ENCODE data around the gene CATSPERD.

CATSPERD gene

DNA sequence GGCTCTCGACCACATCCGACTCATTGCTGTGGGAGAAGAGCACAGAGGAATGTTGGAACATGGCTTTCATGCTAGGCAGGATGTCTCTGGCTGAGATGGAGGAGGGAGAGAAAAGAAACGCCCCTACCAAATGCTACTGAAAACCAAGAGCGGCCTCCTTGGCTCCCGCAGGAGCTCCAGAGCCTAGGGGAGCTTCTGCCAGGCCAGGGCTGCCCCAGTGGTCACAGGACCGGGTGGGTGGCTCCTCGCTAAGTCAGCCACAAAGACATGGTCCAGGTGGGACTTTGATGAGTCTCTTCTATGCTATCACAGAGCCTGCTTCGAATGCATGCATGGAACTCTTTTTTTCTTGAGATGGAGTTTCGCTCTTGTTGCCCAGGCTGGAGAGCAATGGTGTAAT lies 7.2 kb upstream of the CATSPERD start:
- H3K4me3 ChIP-seq (ENCODE audit: low read depth, low read length): no peak overlapping the region
- TF ChIP-seq, protein P1, sequence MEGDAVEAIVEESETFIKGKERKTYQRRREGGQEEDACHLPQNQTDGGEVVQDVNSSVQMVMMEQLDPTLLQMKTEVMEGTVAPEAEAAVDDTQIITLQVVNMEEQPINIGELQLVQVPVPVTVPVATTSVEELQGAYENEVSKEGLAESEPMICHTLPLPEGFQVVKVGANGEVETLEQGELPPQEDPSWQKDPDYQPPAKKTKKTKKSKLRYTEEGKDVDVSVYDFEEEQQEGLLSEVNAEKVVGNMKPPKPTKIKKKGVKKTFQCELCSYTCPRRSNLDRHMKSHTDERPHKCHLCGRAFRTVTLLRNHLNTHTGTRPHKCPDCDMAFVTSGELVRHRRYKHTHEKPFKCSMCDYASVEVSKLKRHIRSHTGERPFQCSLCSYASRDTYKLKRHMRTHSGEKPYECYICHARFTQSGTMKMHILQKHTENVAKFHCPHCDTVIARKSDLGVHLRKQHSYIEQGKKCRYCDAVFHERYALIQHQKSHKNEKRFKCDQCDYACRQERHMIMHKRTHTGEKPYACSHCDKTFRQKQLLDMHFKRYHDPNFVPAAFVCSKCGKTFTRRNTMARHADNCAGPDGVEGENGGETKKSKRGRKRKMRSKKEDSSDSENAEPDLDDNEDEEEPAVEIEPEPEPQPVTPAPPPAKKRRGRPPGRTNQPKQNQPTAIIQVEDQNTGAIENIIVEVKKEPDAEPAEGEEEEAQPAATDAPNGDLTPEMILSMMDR (IDR thresholded peaks at IDR 0.05; ENCODE audit: control insufficient read depth, extremely low read depth, insufficient read depth): no peak
- no peak for DNase-seq (ENCODE audit: low read depth)

DNA sequence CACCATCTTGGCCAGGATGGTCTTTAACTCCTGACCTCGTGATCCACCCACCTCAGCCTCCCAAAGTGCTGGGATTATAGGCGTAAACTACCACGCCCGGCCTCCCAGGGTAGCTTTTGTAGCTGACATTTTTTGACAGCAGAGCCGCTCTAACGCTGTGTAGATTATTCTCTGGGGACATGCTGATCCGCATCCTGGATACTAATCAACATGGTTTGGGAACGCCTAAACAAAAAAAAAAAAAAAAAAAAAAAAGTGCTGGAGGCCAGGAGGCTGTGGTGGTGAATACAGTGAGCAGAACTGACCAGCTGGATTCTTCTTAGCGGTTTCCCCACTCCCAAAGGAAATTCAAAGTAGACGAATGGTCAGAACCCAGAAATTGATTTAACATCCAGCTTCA lies 5.6 kb upstream of the CATSPERD start:
- no peak overlapping the region for H3K4me3 ChIP-seq (ENCODE audit: low read depth, low read length)
- TF ChIP-seq, protein P1 (IDR thresholded peaks at IDR 0.05; ENCODE audit: control insufficient read depth, extremely low read depth, insufficient read depth): no peak
- DNase-seq (ENCODE audit: low read depth): no peak

DNA sequence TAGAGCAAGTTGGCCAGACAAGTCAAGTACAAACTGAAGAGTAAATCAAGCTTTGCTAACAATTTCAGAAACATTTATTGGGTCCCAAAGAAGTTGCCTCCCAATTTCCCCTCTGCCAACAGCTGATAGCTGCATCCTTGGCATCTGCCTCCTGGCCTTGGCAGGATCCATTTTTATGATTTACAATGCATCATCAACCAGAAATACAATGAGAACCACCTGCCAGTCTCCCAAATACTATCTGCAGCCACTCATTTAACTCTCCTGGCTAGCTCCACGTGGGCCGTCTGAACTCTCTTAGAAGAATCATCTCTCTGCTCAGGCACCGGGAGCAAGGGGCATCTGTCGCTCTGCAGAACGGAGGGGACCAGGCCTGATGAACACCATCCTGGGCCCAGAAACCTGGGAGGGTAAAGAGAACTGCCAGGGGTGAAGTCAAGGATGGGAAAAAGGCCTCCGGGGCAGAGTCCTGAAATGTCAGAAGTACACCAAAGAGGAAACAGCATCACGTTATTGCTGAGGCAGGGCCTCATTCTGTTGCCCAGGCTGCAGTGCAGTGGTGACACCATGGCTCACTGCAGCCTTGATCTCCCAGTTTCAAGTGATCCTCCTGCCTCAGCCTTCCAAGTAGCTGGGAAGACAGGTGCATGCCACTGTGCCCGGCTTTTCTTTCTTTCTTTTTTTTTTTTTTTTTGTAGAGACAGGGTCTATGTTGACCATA lies 3.1 kb upstream of the CATSPERD start:
- peak overlapping the region; percentile 99 for H3K4me3 ChIP-seq (ENCODE audit: low read depth, low read length)
- no peak for DNase-seq (ENCODE audit: low read depth)
- TF ChIP-seq, protein P1 (IDR thresholded peaks at IDR 0.05; ENCODE audit: control insufficient read depth, extremely low read depth, insufficient read depth): no peak

DNA sequence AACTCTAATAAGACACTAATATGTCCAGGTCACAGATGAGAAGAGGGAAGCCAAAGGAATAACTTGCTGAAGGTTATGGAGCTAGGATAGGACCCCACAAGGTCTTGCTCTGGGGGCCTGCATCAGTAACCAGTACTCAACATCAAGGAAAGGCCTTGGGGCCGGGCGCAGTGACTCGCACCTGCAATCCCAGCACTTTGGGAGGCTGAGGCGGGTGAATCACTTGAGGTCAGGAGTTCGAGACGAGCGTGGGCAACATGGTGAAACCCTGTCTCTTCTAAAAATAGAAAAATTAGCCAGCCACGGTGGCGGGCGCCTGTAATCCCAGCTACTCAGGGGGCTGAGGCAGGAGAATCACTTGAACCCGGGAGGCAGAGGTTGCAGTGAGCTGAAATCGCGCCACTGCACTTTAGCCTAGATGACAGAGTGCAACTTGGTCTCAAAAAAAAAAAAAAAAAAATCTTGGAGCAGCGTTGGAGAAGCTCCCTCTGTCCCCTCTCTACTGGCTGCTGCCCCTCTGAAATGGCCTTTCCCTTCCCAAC lies 2.3 kb upstream of the CATSPERD start:
- no peak for DNase-seq (ENCODE audit: low read depth)
- TF ChIP-seq, protein P1 (IDR thresholded peaks at IDR 0.05; ENCODE audit: control insufficient read depth, extremely low read depth, insufficient read depth): no peak
- peak overlapping the region; percentile 99 for H3K4me3 ChIP-seq (ENCODE audit: low read depth, low read length)

DNA sequence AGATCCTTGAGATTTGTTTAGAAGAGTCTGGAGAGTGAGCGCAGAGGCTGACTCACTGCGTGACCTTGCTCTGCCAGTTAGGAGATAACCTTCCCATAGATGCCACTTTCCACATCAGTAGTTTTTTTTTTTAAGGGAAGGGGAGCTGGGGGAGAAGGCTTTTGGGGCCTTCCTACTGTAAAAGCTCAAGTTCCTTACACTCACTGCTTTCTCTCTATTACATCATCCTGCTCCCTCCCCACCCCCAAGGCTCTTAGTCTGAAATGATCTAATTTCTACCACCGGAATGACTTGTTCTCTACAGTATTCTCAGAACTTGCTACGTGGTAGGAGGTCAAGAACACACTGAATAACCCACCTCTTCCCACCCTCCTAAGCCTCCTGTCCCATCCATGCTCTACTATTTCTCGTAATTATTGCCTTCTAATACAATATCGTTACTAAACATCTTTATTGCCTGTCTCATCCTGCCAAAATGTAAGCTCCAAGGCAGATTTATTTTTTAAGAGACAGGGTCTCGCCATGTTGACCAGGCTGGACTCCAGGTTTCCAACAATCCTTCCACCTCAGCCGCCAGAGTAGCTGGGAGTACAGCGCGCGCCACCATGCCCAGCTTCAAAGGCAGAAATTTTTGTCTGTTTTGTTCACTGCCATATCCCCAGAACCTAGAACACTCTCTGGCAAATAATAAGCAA lies 1.7 kb upstream of the CATSPERD start:
- TF ChIP-seq, protein P1 (IDR thresholded peaks at IDR 0.05; ENCODE audit: control insufficient read depth, extremely low read depth, insufficient read depth): no peak
- H3K4me3 ChIP-seq (ENCODE audit: low read depth, low read length): peak overlapping the region; percentile 99
- DNase-seq (ENCODE audit: low read depth): peak; percentile 14

DNA sequence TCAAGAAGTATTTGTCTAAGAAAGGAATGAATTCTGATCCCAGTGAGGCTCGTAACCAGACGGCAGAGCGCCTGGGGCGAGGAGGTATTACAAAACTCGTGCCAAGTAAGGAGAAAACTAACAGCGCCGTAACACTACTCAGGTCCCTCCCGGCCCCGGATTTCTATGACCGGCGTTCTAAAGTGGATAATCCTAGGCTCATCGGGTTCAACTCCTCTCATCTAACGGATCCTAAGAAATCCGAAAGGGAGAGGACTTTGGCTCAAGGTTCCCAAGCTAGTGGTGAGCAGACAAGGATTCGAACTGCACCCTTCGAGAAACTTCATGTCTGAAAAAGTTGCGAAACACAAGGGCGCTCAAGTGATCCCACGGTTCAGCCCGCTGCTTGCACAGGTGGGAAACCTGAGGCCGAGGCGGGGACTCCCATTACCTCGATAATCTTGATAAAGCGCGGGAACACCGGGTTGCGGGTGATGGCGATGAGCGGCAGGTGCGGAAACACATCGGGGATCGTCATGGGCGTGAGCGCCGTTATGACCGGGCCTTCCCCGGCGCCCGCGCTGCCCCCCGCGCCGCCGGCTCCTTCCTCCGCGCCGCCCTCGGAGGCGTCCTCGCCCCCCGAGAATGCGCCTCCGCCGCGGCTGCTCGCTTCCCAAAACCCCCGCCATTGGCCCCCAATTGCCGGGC lies 1.0 kb upstream of the CATSPERD start:
- TF ChIP-seq, protein P1 (IDR thresholded peaks at IDR 0.05; ENCODE audit: control insufficient read depth, extremely low read depth, insufficient read depth): no peak
- peak overlapping the region; percentile 99 for H3K4me3 ChIP-seq (ENCODE audit: low read depth, low read length)
- DNase-seq (ENCODE audit: low read depth): no peak
